HEK293T (cell line): ENCODE measurements around the gene KRT16.

Experiments
- CTCF ChIA-PET: fragments of 350-600 bp; formaldehyde crosslinking; extraction: SDS; loops from one replicate; lab custom pipeline; 2021; ENCODE audit warnings: antibody characterized with exemption, inconsistent platforms; lab: Yijun Ruan, JAX
- POLR2A ChIA-PET: fragments of 350-600 bp; formaldehyde crosslinking; extraction: SDS; loops from one replicate; lab custom pipeline; 2020; ENCODE audit warnings: antibody characterized with exemption, inconsistent platforms; lab: Yijun Ruan, JAX
- DNase-seq: peaks from one replicate; pipeline ENCODE4 v3.0.0; 2012; ENCODE audit warnings: mixed read lengths; ENCODE audit errors: extremely low spot score
- ARNT ChIP-seq: fragments of 450-650 bp; IDR thresholded peaks from 2 replicates; pipeline ENCODE4 v1.6.1; 2017; ENCODE audit warnings: mild to moderate bottlenecking
- BHLHE40 ChIP-seq: fragments of 450-650 bp; IDR thresholded peaks from 2 replicates; pipeline ENCODE4 v1.6.1; 2016; ENCODE audit warnings: mild to moderate bottlenecking, moderate library complexity, borderline replicate concordance
- CTBP1 ChIP-seq: fragments of 450-650 bp; IDR thresholded peaks from 2 replicates; pipeline ENCODE4 v1.6.1; 2016; ENCODE audit warnings: borderline replicate concordance
- ELF4 ChIP-seq: fragments of 450-650 bp; IDR thresholded peaks from 2 replicates; pipeline ENCODE4 v1.6.1; 2017; ENCODE audit warnings: antibody characterized with exemption
- FOXA1 ChIP-seq: fragments of 450-650 bp; IDR thresholded peaks from 2 replicates; pipeline ENCODE4 v1.6.1; 2016; ENCODE audit warnings: mild to moderate bottlenecking
- FOXK2 ChIP-seq: fragments of 450-650 bp; IDR thresholded peaks from 2 replicates; pipeline ENCODE4 v1.6.1; 2016; ENCODE audit warnings: mild to moderate bottlenecking
- FOXM1 ChIP-seq: fragments of 450-650 bp; IDR thresholded peaks from 2 replicates; pipeline ENCODE4 v1.6.1; 2017; ENCODE audit warnings: mild to moderate bottlenecking, borderline replicate concordance
- HDGF ChIP-seq: fragments of 450-650 bp; IDR thresholded peaks from 2 replicates; pipeline ENCODE4 v1.6.1; 2017; ENCODE audit warnings: antibody characterized with exemption, borderline replicate concordance
- L3MBTL2 ChIP-seq: fragments of 450-650 bp; conservative IDR thresholded peaks from 2 replicates; pipeline ENCODE4 v1.6.1; 2016; ENCODE audit warnings: mild to moderate bottlenecking
- LEF1 ChIP-seq: fragments of 450-650 bp; IDR thresholded peaks from 2 replicates; pipeline ENCODE4 v1.6.1; 2017; ENCODE audit warnings: mild to moderate bottlenecking, borderline replicate concordance
- NFRKB ChIP-seq: fragments of 450-650 bp; IDR thresholded peaks from 2 replicates; pipeline ENCODE4 v1.6.1; 2016; ENCODE audit warnings: mild to moderate bottlenecking, moderate library complexity
- PKNOX1 ChIP-seq: fragments of 450-650 bp; IDR thresholded peaks from 2 replicates; pipeline ENCODE4 v1.6.1; 2016
- SP1 ChIP-seq: fragments of 450-650 bp; IDR thresholded peaks from 2 replicates; pipeline ENCODE4 v1.6.1; 2017
- SUZ12 ChIP-seq: fragments of 450-650 bp; IDR thresholded peaks from 2 replicates; pipeline ENCODE4 v1.6.1; 2016; ENCODE audit warnings: mild to moderate bottlenecking
- TARDBP ChIP-seq: fragments of 450-650 bp; IDR thresholded peaks from 2 replicates; pipeline ENCODE4 v1.6.1; 2016
- ZNF384 ChIP-seq: fragments of 450-650 bp; IDR thresholded peaks from 2 replicates; pipeline ENCODE4 v1.6.1; 2016

The KRT16 gene

DNA sequence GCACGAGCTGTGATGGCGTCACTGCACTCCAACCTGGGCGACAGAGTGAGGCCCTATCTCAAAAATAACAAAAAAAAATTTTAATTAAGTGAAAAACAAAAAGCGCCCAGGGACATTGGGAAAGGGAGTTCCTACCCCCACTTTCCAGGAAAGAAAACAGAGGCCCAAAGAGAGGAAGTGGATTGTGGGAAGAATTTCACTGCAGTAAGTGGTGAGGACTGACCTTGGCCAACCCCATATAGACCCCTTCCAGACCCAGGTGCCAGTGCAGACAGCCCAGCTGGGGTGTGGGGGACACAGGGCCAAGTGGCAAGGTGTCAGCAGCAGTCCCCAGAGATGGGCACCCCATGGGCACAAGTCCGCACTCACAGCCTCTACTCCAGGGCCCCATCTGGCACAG lies 40.9 kb upstream of the KRT16 start:
- DNase-seq: no peak
- POLR2A ChIA-PET: interaction anchor here (1.1 to 2.6 kb wide), 3 partner anchors 9 to 104 kb away, joined by 4 to 18 read pairs (median 4); partner anchors contain the start of gene EIF1
- TF ChIP-seq FOXA1 (no peak), LEF1 (no peak), FOXM1 (no peak), NFRKB (no peak), SP1 (no peak), HDGF (no peak), SUZ12 (no peak), ELF4 (no peak), ZNF384 (no peak), L3MBTL2 (no peak), ARNT (no peak), TARDBP (no peak), PKNOX1 (no peak), FOXK2 (no peak)
- CTCF ChIA-PET: interaction anchor here (0.7 to 2.4 kb wide), 4 partner anchors 9 to 104 kb away, joined by 3 to 14 read pairs (median 12); no protein-coding TSS in a partner anchor

- ChIA-PET POLR2A (interaction anchor here (1.2 to 2.6 kb wide), 2 partner anchors 36 to 104 kb away, joined by 4 to 18 read pairs; partner anchors contain the start of gene EIF1), CTCF (interaction anchor here (0.6 to 2.4 kb wide), 3 partner anchors 10 to 103 kb away, joined by 3 to 14 read pairs (median 14); no protein-coding TSS in a partner anchor)
- TF ChIP-seq L3MBTL2: no peak
- no peak for TF ChIP-seq PKNOX1
- no peak for TF ChIP-seq LEF1
- TF ChIP-seq SUZ12: no peak
- no peak for TF ChIP-seq TARDBP
- no peak for TF ChIP-seq ZNF384
- no peak for TF ChIP-seq BHLHE40
- no peak for TF ChIP-seq NFRKB
- TF ChIP-seq HDGF: no peak
- no peak for TF ChIP-seq CTBP1
- TF ChIP-seq FOXK2: no peak
- no peak for TF ChIP-seq FOXA1
- no peak for TF ChIP-seq ELF4
- TF ChIP-seq ARNT: no peak
- TF ChIP-seq SP1: no peak
- no peak for TF ChIP-seq FOXM1
- no peak for DNase-seq
Measured at GRCh38 chr17:41652461-41652970, 39.9 kb upstream of the KRT16 start.

GRCh38 chr17:41651625-41652460 lies 39.3 kb upstream of the KRT16 start:
- CTCF ChIA-PET: interaction anchor here (0.6 to 2.4 kb wide), 5 partner anchors 9 to 102 kb away, joined by 3 to 14 read pairs (median 7); no protein-coding TSS in a partner anchor
- DNase-seq: no peak
- TF ChIP-seq LEF1 (no peak), L3MBTL2 (no peak)
- POLR2A ChIA-PET: no interaction called here

- CTCF ChIA-PET: interaction anchor here (1.4 to 1.5 kb wide), 3 partner anchors 10 to 102 kb away, joined by 6 to 8 read pairs (median 7); no protein-coding TSS in a partner anchor
- TF ChIP-seq PKNOX1: no peak
- no peak for TF ChIP-seq ARNT
- no peak for TF ChIP-seq FOXA1
- TF ChIP-seq ZNF384: no peak
- TF ChIP-seq SP1: no peak
- TF ChIP-seq CTBP1: no peak
- TF ChIP-seq LEF1: no peak
- TF ChIP-seq BHLHE40: no peak
- TF ChIP-seq FOXM1: no peak
- no peak for TF ChIP-seq L3MBTL2
- no peak for TF ChIP-seq NFRKB
- TF ChIP-seq ELF4: no peak
- TF ChIP-seq HDGF: no peak
- no peak for TF ChIP-seq TARDBP
- no peak for TF ChIP-seq FOXK2
- no peak for TF ChIP-seq SUZ12
- DNase-seq: no peak
- POLR2A ChIA-PET: interaction anchor here (1.8 to 3.3 kb wide), 2 partner anchors 15 to 38 kb away, joined by 4 to 28 read pairs; partner anchors contain the start of gene EIF1
Measured at GRCh38 chr17:41650794-41651624, 38.4 kb upstream of the KRT16 start.

GRCh38 chr17:41649923-41650519 lies 37.5 kb upstream of the KRT16 start:
- ChIA-PET CTCF (interaction anchor here (0.8 to 5.5 kb wide), 7 partner anchors 13 to 794 kb away, joined by 3 to 104 read pairs (median 8); no protein-coding TSS in a partner anchor), POLR2A (interaction anchor here (1.8 to 3.3 kb wide), 2 partner anchors 16 to 39 kb away, joined by 4 to 28 read pairs; partner anchors contain the start of gene EIF1)
- DNase-seq: no peak
- no peak for TF ChIP-seq SP1
- 0 out of 2 replicates have a peak, but pooled peaks have one; percentile 5 for TF ChIP-seq TARDBP
